Measurements from ENCODE around the gene QRFP. TPM values are rescaled to one million over a fixed set of nuclear protein-coding genes. Genes with fewer than 3 reads are reported as not detected.

QRFP gene
- total RNA-seq, 1 experiment from 2014 or later, result not detected

DNA sequence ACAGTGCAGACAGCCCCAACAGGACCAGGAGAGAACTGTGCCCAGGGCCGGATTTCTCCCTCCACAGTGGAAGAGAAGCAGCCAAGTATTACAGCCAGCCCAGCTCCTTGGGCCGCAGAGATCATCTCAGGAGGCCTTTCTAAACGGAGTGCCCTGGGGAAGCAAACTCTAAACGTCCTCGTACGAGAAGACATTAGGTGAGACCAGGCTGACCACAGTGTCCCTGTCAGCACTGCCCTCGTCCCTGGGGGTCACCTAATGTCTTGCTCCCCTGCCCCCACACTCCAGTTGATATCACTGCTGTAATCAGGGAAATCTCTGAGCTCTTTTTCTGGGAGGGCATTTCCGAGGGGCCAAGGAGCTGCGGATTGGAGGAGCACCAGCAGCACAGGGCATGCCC is 6.5 kb downstream of the QRFP start:
- H4K20me1 ChIP-seq (ENCODE audit: insufficient read depth), result no peaks in the 10 kb centered on the region
- intact Hi-C loops (cut with micrococcal nuclease), result no loop called here
- ChIA-PET CTCF (interaction anchor here (1.3 to 1.5 kb wide), 2 partner anchors 51 to 108 kb away, joined by 4 to 5 read pairs; no protein-coding TSS in a partner anchor), RAD21 (ENCODE audit: low non-redundant PET in 1 of 2, low total read pairs in 2 of 2, uncharacterized antibody in 2 of 2, unreplicated experiment in 2 of 2) (no interaction called here), POLR2A (no interaction called here)
- DNase-seq (ENCODE audit: low read depth, low spot score) (no peak), ATAC-seq (no peak)
- no peaks in the 10 kb centered on the region for H3K27me3 ChIP-seq (ENCODE audit: insufficient read depth, low read length)
- H3K79me2 ChIP-seq (ENCODE audit: insufficient read depth, low read length), result no peaks in the 10 kb centered on the region
- no peak overlapping the region for H3K4me2 ChIP-seq (ENCODE audit: low read length)
- H3K36me3 ChIP-seq (ENCODE audit: control insufficient read depth in 1 of 2, insufficient read depth in 2 of 2, low read length in 2 of 2), result peaks cover 0 to 7% of the 10 kb centered on the region in 2 experiments; a peak in 2 of 4 replicates
- no peak for TF ChIP-seq MAX (IDR thresholded peaks at IDR 0.05)
- TF ChIP-seq EZH2 (IDR thresholded peaks at IDR 0.05), result no peak
- TF ChIP-seq ZFX (IDR thresholded peaks at IDR 0.05), result no peak
- no peak for TF ChIP-seq EZH2phosphoT487 (IDR thresholded peaks at IDR 0.05; ENCODE audit: borderline replicate concordance)
- no peak for TF ChIP-seq YY1 (IDR thresholded peaks at IDR 0.05; ENCODE audit: extremely low read depth, insufficient replicate concordance, low read depth, low read length)
- no TSS peak for BruUV-seq (replicated peaks)
- no peak overlapping the region for H2AFZ ChIP-seq (ENCODE audit: low read depth, low read length, poor library complexity, severe bottlenecking)
- H3K9me2 ChIP-seq (ENCODE audit: insufficient read depth), result no peaks in the 10 kb centered on the region
- H3K9me3 ChIP-seq (ENCODE audit: control insufficient read depth in 1 of 2, insufficient read depth in 1 of 2, low read depth in 1 of 2, low read length in 2 of 2), result no peaks in the 10 kb centered on the region
- H3K4me3 ChIP-seq (replicated peaks in 1 of 2; ENCODE audit: low read depth in 1 of 2, low read length in 2 of 2), result no peak overlapping the region
- H3K9ac ChIP-seq (ENCODE audit: low read length), result no peak overlapping the region
- no peak overlapping the region for H3K27ac ChIP-seq (ENCODE audit: low read depth, low read length)
- H3K4me1 ChIP-seq (ENCODE audit: control insufficient read depth in 1 of 2, insufficient read depth in 2 of 2, low read length in 2 of 2), result no peaks in the 10 kb centered on the region

DNA sequence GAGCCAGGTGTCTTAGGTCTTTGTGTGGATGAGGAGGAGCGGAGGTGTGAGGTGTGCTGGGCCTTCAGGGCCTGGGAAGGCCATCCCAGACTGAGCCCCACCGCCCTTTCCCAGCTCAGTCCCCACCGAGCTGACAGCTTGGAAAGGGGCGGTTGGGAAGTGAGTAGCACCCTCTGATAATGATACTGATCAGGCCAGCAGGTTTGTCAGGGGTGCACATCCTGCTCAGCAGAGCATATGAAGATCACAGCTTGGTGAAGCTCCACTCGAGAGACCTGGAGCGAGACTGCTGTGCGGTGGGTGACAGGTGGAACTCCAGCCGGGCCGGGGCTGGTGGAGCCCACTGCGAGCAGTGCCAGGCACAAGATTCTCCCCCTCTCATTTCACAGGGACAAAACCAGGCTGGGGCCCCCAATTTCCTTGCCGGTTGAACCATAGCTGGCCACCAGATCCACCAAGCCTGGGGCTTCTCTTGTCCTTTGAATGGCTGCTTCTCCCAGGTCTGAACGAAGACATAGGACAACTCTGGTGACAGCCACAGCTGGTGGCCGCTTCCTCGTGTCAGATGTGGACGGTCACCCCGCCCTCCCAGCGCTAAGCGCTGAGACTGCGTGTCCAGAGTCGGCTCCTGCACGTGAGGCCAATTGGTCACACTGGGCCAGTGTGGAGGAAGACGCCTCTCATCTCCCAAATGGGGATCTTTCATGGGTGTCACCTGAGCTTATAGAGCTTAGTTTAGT is 8.3 kb downstream of the QRFP start:
- ChIA-PET POLR2A (no interaction called here), CTCF (interaction anchor here (1.5 kb wide), 1 partner anchor 53 kb away, joined by 4 read pairs; no protein-coding TSS in a partner anchor), RAD21 (ENCODE audit: low non-redundant PET in 1 of 2, low total read pairs in 2 of 2, uncharacterized antibody in 2 of 2, unreplicated experiment in 2 of 2) (no interaction called here)
- H3K4me2 ChIP-seq (ENCODE audit: low read length), result no peak overlapping the region
- H3K27ac ChIP-seq (ENCODE audit: low read depth, low read length), result no peak overlapping the region
- H3K36me3 ChIP-seq (ENCODE audit: control insufficient read depth in 1 of 2, insufficient read depth in 2 of 2, low read length in 2 of 2), result peaks cover 0 to 13% of the 10 kb centered on the region in 2 experiments; a peak in 3 of 4 replicates
- BruUV-seq (replicated peaks), result no TSS peak
- TF ChIP-seq CEBPB (IDR thresholded peaks at IDR 0.05; ENCODE audit: low read depth), result no peak
- no peak for TF ChIP-seq SRF (IDR thresholded peaks at IDR 0.05; ENCODE audit: low read depth)
- no peak for TF ChIP-seq ZNF274 (IDR thresholded peaks at IDR 0.05; ENCODE audit: low read depth, low read length)
- no peak overlapping the region for H3K4me3 ChIP-seq (replicated peaks in 1 of 2; ENCODE audit: low read depth in 1 of 2, low read length in 2 of 2)
- no peak for DNase-seq (ENCODE audit: low read depth, low spot score)
- H2AFZ ChIP-seq (ENCODE audit: low read depth, low read length, poor library complexity, severe bottlenecking), result no peak overlapping the region
- no peaks in the 10 kb centered on the region for H4K20me1 ChIP-seq (ENCODE audit: insufficient read depth)
- no peak for ATAC-seq
- H3K27me3 ChIP-seq (ENCODE audit: insufficient read depth, low read length), result no peaks in the 10 kb centered on the region
- no peaks in the 10 kb centered on the region for H3K79me2 ChIP-seq (ENCODE audit: insufficient read depth, low read length)
- H3K9ac ChIP-seq (ENCODE audit: low read length), result no peak overlapping the region
- intact Hi-C loops (cut with micrococcal nuclease), result no loop called here
- H3K4me1 ChIP-seq (ENCODE audit: control insufficient read depth in 1 of 2, insufficient read depth in 2 of 2, low read length in 2 of 2), result no peaks in the 10 kb centered on the region
- no peaks in the 10 kb centered on the region for H3K9me2 ChIP-seq (ENCODE audit: insufficient read depth)
- H3K9me3 ChIP-seq (ENCODE audit: control insufficient read depth in 1 of 2, insufficient read depth in 1 of 2, low read depth in 1 of 2, low read length in 2 of 2), result no peaks in the 10 kb centered on the region
